Sigmoid colon (tissue), 7 donors: ENCODE results near the gene CCNT1. TPM values are rescaled to one million over a fixed set of nuclear protein-coding genes. Genes with fewer than 3 reads are reported as not detected.
A peak's percentile ranks its signal among the peaks of the same experiment; 100 is the strongest.

Source experiments
- DNase-seq: peaks from one replicate; pipeline ENCODE4 v3.0.0-alpha.2; 2019
- H3K27ac ChIP-seq, 4 donors: fragments of 200-600 bp; sonication (generic); one replicate each; pipeline ENCODE4 v1.5.1; 2016 to 2019; ENCODE audit warnings: mild to moderate bottlenecking in 1 of 4
- H3K27me3 ChIP-seq, 3 donors: fragments of 200-600 bp; sonication (generic); one replicate each; pipeline ENCODE4 v1.5.1; 2019; ENCODE audit warnings: mild to moderate bottlenecking in 1 of 3
- H3K36me3 ChIP-seq, 4 donors: fragments of 200-600 bp; sonication (generic); one replicate each; pipeline ENCODE4 v1.5.1; 2016 to 2019
- H3K4me1 ChIP-seq, 4 donors: fragments of 200-600 bp; sonication (generic); one replicate each; pipeline ENCODE4 v1.5.1; 2017 to 2019
- H3K4me3 ChIP-seq, 4 donors: fragments of 200-600 bp; sonication (generic); one replicate each; pipeline ENCODE4 v1.5.1; 2017 to 2019; ENCODE audit warnings: mild to moderate bottlenecking in 2 of 4, moderate library complexity in 1 of 4
- H3K9me3 ChIP-seq, 4 donors: fragments of 200-600 bp in 3 of 4; sonication (generic) in 3 of 4; one replicate each; pipeline versions ENCODE4 v1.5.1 to v1.6.1; 2013 to 2019
- EP300 ChIP-seq, 4 donors: sonication (generic); formaldehyde crosslinking; IDR thresholded peaks; one replicate each; pipeline ENCODE4 v1.6.1; 2017; ENCODE audit warnings: antibody characterized with exemption in 4 of 4
- POLR2A ChIP-seq, 2 donors: fragments of 450-650 bp; IDR thresholded peaks; one replicate each; pipeline ENCODE4 v1.6.1; 2016; ENCODE audit warnings: antibody characterized with exemption in 2 of 2, mild to moderate bottlenecking in 2 of 2, moderate library complexity in 2 of 2
- POLR2AphosphoS5 ChIP-seq, 4 donors: sonication (generic); formaldehyde crosslinking; IDR thresholded peaks; one replicate each; pipeline ENCODE4 v1.6.1; 2017; ENCODE audit warnings: antibody characterized with exemption in 4 of 4
- WGBS, 2 donors: extraction: QIAGEN DNeasy Blood & Tissue Kit; methylation state at CpG; one replicate each; pipeline ENCODE4 v1.1.7; 2013; 5-methylcytosine and 5-hydroxymethylcytosine counted together
- intact Hi-C: fragments of 100-400 bp; cut with DNase I; formaldehyde crosslinking; loops from one replicate; pipeline ENCODE4 v1.15.1; 2023
- polyA plus RNA-seq, 3 donors: library from polyadenylated mRNA; stranded (reverse); fragments of 200-250 nt; gene quantifications; one replicate each; pipeline ENCODE4 v1.2.3, GENCODE V29; 2013
- total RNA-seq, 4 donors: library from RNA; depleted of rRNA; stranded (reverse); fragments of >200 nt; gene quantifications; one replicate each; pipeline ENCODE4 v1.1.0, GENCODE V29; 2016
- TF ChIP-seq, protein P1 (sequence below), 4 experiments: fragments of 450-650 bp in 3 of 4; fragments of 200-600 bp in 1 of 4; IDR thresholded peaks; one replicate each; pipeline ENCODE4 v1.5.1; 2016 to 2019; ENCODE audit warnings: antibody characterized with exemption in 4 of 4, mild to moderate bottlenecking in 3 of 4, moderate library complexity in 2 of 4
- donor health status: healthy with polysubstance abuse.
- donor health status: Bipolar disorder and iron deficiency.
- donor health status: healthy.

CCNT1 gene
- total and polyA plus RNA-seq, 7 donors, result 3.0 to 29.2 (median 20.7) TPM

DNA sequence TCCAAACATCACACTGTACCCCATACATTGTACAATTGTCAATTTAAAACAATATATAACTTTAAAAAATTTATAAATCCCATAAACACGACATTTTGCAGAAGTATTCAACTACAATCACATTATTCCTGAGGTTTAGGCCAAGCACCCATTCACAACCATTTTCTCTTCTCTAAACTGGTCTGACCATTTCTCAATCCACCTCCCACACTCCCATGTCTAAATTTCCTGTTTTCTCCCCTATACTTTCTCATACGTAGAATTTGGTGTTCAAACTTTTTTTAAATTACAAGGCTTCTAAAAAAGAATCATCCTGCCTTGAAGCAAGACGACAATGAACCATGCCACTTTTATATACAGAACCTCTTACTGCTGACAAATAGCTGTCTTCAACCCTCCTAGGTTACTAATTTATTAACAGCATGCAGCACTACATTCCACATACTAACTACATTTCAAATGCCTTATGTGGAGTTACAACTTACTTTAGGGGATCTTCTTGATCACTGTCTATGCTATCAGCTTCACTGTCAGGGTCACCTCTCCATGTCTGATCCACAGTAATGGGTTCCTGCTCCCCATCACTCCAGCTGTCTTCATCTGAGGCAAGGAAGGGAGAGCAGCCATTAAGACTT lies 37.8 kb downstream of the CCNT1 start:
- 63 to 66% methylated on average over 3 of the region's 3 CpGs for WGBS, 2 donors

DNA sequence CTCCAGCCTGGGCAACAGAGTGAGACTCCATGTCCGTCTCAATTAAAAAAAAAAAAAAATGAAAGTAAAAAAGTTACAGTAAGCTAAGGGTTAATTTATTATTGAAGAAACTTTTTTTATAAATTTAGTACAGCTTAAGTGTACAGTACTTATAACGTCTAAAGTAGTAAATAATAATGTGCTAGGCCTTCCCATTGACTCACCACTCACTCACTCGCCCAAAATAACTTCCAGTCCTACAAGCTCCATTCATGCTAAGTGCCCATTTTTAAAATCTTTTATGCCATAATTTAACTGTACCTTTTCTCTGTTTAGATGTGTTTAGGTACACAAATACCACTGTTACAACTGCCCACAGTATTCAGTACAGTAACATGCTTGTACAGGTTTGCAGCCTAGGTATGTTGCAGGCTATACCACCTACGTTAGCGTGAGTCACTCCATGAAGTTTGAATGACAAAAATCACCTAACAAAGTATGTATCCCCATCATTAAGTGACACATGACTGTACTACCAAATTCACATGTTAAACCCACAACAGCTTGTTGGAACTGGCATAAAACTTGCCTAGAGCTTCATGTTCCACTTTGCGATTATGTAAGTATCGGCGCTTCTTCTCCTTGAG lies 45.2 kb downstream of the CCNT1 start:
- Histone ChIP-seq H3K9me3 (no peaks in the 10 kb centered on the region), H3K4me3 (no peak overlapping the region), H3K4me1 (peaks cover 0 to 12% (median 3%) of the 10 kb centered on the region in 4 donors), H3K27me3 (no peaks in the 10 kb centered on the region), H3K27ac (no peak overlapping the region), H3K36me3 (peaks cover 39 to 88% (median 61%) of the 10 kb centered on the region in 4 donors)
- intact Hi-C loops, result no loop called here
- WGBS, 2 donors, result 89% methylated on average over 8 of the region's 8 CpGs
- no peak for DNase-seq
- TF ChIP-seq, protein P1, sequence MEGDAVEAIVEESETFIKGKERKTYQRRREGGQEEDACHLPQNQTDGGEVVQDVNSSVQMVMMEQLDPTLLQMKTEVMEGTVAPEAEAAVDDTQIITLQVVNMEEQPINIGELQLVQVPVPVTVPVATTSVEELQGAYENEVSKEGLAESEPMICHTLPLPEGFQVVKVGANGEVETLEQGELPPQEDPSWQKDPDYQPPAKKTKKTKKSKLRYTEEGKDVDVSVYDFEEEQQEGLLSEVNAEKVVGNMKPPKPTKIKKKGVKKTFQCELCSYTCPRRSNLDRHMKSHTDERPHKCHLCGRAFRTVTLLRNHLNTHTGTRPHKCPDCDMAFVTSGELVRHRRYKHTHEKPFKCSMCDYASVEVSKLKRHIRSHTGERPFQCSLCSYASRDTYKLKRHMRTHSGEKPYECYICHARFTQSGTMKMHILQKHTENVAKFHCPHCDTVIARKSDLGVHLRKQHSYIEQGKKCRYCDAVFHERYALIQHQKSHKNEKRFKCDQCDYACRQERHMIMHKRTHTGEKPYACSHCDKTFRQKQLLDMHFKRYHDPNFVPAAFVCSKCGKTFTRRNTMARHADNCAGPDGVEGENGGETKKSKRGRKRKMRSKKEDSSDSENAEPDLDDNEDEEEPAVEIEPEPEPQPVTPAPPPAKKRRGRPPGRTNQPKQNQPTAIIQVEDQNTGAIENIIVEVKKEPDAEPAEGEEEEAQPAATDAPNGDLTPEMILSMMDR (IDR thresholded peaks at IDR 0.05), result no peak
- TF ChIP-seq POLR2AphosphoS5 (IDR thresholded peaks at IDR 0.05) (no peak), POLR2A (IDR thresholded peaks at IDR 0.05) (no peak), EP300 (IDR thresholded peaks at IDR 0.05) (no peak)

More for the DNA sequence above, 37.8 kb downstream of the CCNT1 start:
- Histone ChIP-seq H3K27ac (no peak overlapping the region), H3K4me1 (peaks cover 0 to 62% (median 51%) of the 10 kb centered on the region in 4 donors), H3K4me3 (peak overlapping the region in 1 of 4 donors; percentile 0), H3K27me3 (no peaks in the 10 kb centered on the region), H3K9me3 (no peaks in the 10 kb centered on the region), H3K36me3 (peaks cover 0 to 52% (median 14%) of the 10 kb centered on the region in 4 donors)
- TF ChIP-seq EP300 (IDR thresholded peaks at IDR 0.05) (no peak), POLR2AphosphoS5 (IDR thresholded peaks at IDR 0.05) (no peak), POLR2A (IDR thresholded peaks at IDR 0.05) (no peak)
- TF ChIP-seq, protein P1 (IDR thresholded peaks at IDR 0.05), result no peak
- intact Hi-C loops, result no loop called here
- DNase-seq, result no peak

DNA sequence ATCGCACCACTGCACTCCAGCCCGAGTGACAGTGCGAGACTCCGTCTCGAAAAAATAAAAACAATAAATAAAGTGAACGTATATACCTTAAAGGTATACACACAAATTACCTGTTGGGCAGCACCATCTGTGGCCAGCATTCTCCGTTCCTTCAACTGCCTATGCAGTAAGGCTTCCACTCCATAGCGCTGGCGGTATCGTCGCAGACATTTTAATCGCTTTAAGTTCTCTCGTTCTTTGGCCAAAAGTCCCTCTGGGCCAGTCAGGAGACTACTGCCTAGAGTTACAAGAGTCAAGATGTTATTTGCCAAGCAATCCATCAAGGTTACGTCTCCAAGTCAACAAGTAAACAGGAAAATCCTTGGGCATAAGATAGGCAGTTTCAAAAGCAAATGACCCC lies 47.5 kb downstream of the CCNT1 start:
- Histone ChIP-seq H3K27ac (no peak overlapping the region), H3K4me3 (no peak overlapping the region), H3K36me3 (peaks cover 39 to 98% (median 68%) of the 10 kb centered on the region in 4 donors), H3K4me1 (no peaks in the 10 kb centered on the region), H3K9me3 (no peaks in the 10 kb centered on the region), H3K27me3 (no peaks in the 10 kb centered on the region)
- intact Hi-C loops, result no loop called here
- TF ChIP-seq POLR2A (IDR thresholded peaks at IDR 0.05) (no peak), EP300 (IDR thresholded peaks at IDR 0.05) (no peak), POLR2AphosphoS5 (IDR thresholded peaks at IDR 0.05) (no peak)
- TF ChIP-seq, protein P1 (IDR thresholded peaks at IDR 0.05), result no peak
- 93 to 94% methylated on average over 14 of the region's 14 CpGs for WGBS, 2 donors
- DNase-seq, result no peak

DNA sequence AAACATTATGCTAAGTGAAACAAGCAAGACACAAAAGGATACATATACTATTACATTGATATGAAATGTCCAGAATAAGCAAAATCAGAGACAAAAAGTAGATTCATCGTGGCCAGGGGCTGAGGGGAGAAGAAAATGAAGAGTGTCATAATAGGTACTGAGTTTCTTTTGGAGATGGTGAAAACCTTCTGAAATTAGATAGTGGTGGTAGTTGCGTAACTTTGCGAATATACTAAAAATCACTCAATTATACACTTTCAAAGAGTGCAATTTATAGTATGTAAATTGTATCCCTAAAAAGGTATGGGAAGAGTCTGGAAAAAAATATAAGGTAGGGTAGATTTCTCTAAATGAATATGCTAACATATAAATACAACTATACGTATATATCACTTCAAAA lies 56.6 kb downstream of the CCNT1 start:
- Histone ChIP-seq H3K4me3 (no peak overlapping the region), H3K27me3 (no peaks in the 10 kb centered on the region), H3K4me1 (no peaks in the 10 kb centered on the region), H3K36me3 (peaks cover 27 to 100% (median 43%) of the 10 kb centered on the region in 4 donors), H3K9me3 (no peaks in the 10 kb centered on the region), H3K27ac (no peak overlapping the region)
- intact Hi-C loops, result no loop called here
- DNase-seq, result no peak
- 93 to 95% methylated on average over 4 of the region's 4 CpGs for WGBS, 2 donors
- no peak for TF ChIP-seq EP300 (IDR thresholded peaks at IDR 0.05)
- TF ChIP-seq, protein P1 (IDR thresholded peaks at IDR 0.05), result no peak
- no peak for TF ChIP-seq POLR2A (IDR thresholded peaks at IDR 0.05)
- TF ChIP-seq POLR2AphosphoS5 (IDR thresholded peaks at IDR 0.05), result no peak
